Suprapubic skin (tissue), 4 donors: ENCODE data around the gene PARM1. TPM values are rescaled to one million over a fixed set of nuclear protein-coding genes. Genes with fewer than 3 reads are reported as not detected.

Experiments
- DNase-seq, 2 donors: peaks; one replicate each; pipeline ENCODE4 v3.0.0-alpha.2; 2019; ENCODE audit warnings: low spot score in 2 of 2
- H3K27ac ChIP-seq: fragments of 200-600 bp; sonication (generic); one replicate; pipeline ENCODE4 v1.5.1; 2019
- H3K27me3 ChIP-seq: fragments of 200-600 bp; sonication (generic); one replicate; pipeline ENCODE4 v1.5.1; 2019
- H3K36me3 ChIP-seq: fragments of 200-600 bp; sonication (generic); one replicate; pipeline ENCODE4 v1.5.1; 2019
- H3K4me1 ChIP-seq: fragments of 200-600 bp; sonication (generic); one replicate; pipeline ENCODE4 v1.5.1; 2019
- H3K4me3 ChIP-seq: fragments of 200-600 bp; sonication (generic); one replicate; pipeline ENCODE4 v1.5.1; 2019; ENCODE audit warnings: mild to moderate bottlenecking
- H3K9me3 ChIP-seq: fragments of 200-600 bp; sonication (generic); one replicate; pipeline ENCODE4 v1.5.1; 2019
- EP300 ChIP-seq: sonication (generic); formaldehyde crosslinking; IDR thresholded peaks from one replicate; pipeline ENCODE4 v1.6.1; 2017; ENCODE audit warnings: antibody characterized with exemption
- POLR2A ChIP-seq, 2 donors: fragments of 450-650 bp; IDR thresholded peaks; one replicate each; pipeline ENCODE4 v1.6.1; 2017; ENCODE audit warnings: antibody characterized with exemption in 2 of 2, mild to moderate bottlenecking in 2 of 2, moderate library complexity in 2 of 2
- POLR2AphosphoS5 ChIP-seq, 3 donors: sonication (generic); formaldehyde crosslinking; IDR thresholded peaks; one replicate each; pipeline ENCODE4 v1.6.1; 2017; ENCODE audit warnings: antibody characterized with exemption in 3 of 3
- WGBS: methylation state at CpG from one replicate; pipeline ENCODE4 v1.1.5; 2018; 5-methylcytosine and 5-hydroxymethylcytosine counted together
- total RNA-seq, 4 donors: library from RNA; depleted of rRNA; stranded (reverse); fragments of >200 nt; gene quantifications; one replicate each; pipeline ENCODE4 v1.1.0, GENCODE V29; 2016
- TF ChIP-seq, protein P1 (sequence below), 2 donors: fragments of 200-600 bp in 1 of 2; fragments of 450-650 bp in 1 of 2; sonication (generic) in 1 of 2; IDR thresholded peaks; one replicate each; pipeline ENCODE4 v1.5.1; 2016 to 2019; ENCODE audit warnings: antibody characterized with exemption in 2 of 2, mild to moderate bottlenecking in 1 of 2, moderate library complexity in 1 of 2

Gene PARM1
- total RNA-seq, 4 donors from 2014 or later: 13.2 to 27.4 (median 19.1) TPM

DNA sequence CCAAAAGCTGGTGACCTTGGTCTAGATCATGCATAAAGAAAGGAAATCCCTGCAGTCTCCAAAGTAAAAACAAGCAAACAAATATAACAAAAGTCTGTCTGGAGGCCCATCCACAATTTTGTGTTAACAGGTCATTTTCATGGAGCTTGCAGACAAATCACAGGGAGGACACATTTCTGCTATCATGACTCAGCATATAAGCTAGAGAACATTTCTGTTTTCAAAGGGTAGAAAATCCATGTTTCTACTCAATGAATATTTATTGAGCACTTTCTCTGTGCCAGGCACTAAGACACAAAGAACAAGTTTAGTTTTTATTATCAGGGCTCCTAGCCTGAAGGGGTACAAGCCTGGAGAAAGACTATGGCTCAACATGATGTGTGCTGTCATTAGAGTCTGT is 71.1 kb downstream of the PARM1 start:
- no peak overlapping the region for H3K4me3 ChIP-seq
- no peaks in the 10 kb centered on the region for H3K36me3 ChIP-seq
- peaks cover 7% of the 10 kb centered on the region for H3K4me1 ChIP-seq
- no peaks in the 10 kb centered on the region for H3K27me3 ChIP-seq
- no peak for DNase-seq
- TF ChIP-seq EP300: no peak
- TF ChIP-seq POLR2A (IDR thresholded peaks at IDR 0.05): no peak
- TF ChIP-seq, protein P1, sequence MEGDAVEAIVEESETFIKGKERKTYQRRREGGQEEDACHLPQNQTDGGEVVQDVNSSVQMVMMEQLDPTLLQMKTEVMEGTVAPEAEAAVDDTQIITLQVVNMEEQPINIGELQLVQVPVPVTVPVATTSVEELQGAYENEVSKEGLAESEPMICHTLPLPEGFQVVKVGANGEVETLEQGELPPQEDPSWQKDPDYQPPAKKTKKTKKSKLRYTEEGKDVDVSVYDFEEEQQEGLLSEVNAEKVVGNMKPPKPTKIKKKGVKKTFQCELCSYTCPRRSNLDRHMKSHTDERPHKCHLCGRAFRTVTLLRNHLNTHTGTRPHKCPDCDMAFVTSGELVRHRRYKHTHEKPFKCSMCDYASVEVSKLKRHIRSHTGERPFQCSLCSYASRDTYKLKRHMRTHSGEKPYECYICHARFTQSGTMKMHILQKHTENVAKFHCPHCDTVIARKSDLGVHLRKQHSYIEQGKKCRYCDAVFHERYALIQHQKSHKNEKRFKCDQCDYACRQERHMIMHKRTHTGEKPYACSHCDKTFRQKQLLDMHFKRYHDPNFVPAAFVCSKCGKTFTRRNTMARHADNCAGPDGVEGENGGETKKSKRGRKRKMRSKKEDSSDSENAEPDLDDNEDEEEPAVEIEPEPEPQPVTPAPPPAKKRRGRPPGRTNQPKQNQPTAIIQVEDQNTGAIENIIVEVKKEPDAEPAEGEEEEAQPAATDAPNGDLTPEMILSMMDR (IDR thresholded peaks at IDR 0.05): no peak
- no peak for TF ChIP-seq POLR2AphosphoS5 (IDR thresholded peaks at IDR 0.05)
- H3K27ac ChIP-seq: no peak overlapping the region
- peaks cover 5% of the 10 kb centered on the region for H3K9me3 ChIP-seq

DNA sequence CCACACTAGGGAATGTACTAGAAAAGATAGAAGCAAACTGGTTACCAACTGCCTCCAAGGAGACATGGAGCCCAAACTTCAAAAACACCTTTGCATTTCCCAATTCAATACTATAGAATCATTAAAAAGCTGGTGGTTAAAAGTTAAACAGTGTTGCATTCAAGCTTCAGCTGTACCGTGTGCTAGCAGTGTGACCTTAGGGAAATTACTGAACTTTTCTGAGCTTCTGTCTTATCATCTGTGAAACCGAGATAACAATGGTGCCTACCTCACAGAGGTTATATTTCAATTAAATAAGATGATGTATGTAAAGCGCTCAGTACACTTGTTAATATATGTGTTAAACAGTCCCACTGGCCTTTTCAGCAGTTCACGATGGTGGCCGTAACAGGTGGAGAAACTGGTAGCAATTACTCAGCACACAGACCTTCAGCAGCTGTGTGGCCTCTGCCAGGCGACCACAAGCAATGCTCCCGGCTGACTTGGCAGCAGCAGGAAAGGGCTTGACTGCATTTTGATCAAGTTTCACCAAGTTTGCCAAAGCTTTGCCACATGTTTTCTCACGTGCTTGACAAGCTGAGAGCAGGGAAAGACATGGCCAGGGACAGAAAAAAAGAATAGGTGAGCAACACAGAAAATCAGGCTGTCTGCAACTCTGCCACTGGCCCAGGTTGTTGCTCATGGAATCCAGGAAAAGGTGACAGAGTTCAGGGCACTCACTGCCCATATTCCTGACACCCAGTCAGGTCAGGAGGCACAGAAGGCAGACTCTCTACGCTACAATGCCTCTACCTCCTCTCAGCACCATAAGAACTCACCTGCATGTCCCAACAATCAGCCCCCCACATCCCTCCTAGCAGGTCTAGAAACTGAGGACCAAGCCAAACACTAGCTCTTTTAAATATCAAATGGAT is 72.1 kb downstream of the PARM1 start:
- Histone ChIP-seq H3K27ac (no peak overlapping the region), H3K36me3 (no peaks in the 10 kb centered on the region), H3K27me3 (no peaks in the 10 kb centered on the region), H3K4me3 (no peak overlapping the region), H3K4me1 (peaks cover 7% of the 10 kb centered on the region), H3K9me3 (peaks cover 5% of the 10 kb centered on the region)
- TF ChIP-seq EP300: no peak
- TF ChIP-seq, protein P1 (IDR thresholded peaks at IDR 0.05): no peak
- no peak for TF ChIP-seq POLR2AphosphoS5 (IDR thresholded peaks at IDR 0.05)
- no peak for TF ChIP-seq POLR2A (IDR thresholded peaks at IDR 0.05)
- no peak for DNase-seq
- WGBS: 42% methylated on average over 9 of the region's 9 CpGs

DNA sequence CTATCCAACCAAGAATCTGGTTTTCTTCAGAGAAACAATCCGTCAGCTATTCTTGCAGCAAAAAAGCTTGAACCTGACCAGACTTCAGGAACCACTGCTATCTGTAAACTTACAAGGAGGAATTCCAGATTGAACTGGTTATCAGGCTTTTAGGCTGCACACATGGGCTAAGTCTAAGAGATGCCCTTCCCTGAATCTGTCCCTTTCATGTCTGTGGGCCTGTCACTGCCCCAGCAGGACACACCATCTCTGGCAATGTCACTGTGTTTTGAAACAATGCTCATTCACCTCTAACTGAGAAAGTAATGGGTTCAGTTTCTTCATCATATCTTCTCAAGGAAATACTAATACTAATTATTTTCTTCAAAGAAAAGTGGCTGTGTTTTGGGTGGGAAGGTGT is 72.8 kb downstream of the PARM1 start:
- WGBS: 85% methylated on average over 1 of the region's 1 CpG
- no peak for TF ChIP-seq POLR2A (IDR thresholded peaks at IDR 0.05)
- TF ChIP-seq, protein P1 (IDR thresholded peaks at IDR 0.05): no peak
- no peak for TF ChIP-seq POLR2AphosphoS5 (IDR thresholded peaks at IDR 0.05)
- no peak for TF ChIP-seq EP300
- DNase-seq: no peak
- H3K4me3 ChIP-seq: no peak overlapping the region
- peaks cover 7% of the 10 kb centered on the region for H3K4me1 ChIP-seq
- no peak overlapping the region for H3K27ac ChIP-seq
- H3K36me3 ChIP-seq: no peaks in the 10 kb centered on the region
- H3K27me3 ChIP-seq: no peaks in the 10 kb centered on the region
- peaks cover 5% of the 10 kb centered on the region for H3K9me3 ChIP-seq

DNA sequence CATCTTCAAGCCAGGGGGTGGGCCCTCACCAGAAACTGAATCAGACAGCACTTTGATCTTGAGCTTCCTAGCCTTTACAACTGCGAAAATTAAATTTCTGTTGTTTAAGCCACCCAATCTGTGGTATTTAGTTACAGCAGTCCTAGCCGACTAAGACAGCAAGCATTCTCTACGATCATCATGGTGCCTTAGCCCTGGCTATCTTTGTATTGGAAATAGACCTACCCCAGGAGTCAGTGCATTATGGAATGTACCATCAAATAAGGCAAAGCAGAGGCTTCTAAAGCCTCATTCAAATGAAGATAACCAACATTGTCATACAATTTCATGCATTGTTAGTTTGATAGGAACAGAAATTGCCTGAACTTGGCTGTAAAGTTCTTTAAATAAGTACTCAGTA is 75.0 kb downstream of the PARM1 start:
- WGBS: 83% methylated on average over 3 of the region's 3 CpGs
- no peak for DNase-seq
- Histone ChIP-seq H3K4me1 (peaks cover 7% of the 10 kb centered on the region), H3K36me3 (no peaks in the 10 kb centered on the region), H3K9me3 (peaks cover 5% of the 10 kb centered on the region), H3K27me3 (no peaks in the 10 kb centered on the region), H3K4me3 (no peak overlapping the region), H3K27ac (no peak overlapping the region)
- TF ChIP-seq POLR2AphosphoS5 (IDR thresholded peaks at IDR 0.05) (no peak), POLR2A (IDR thresholded peaks at IDR 0.05) (no peak), EP300 (no peak)
- TF ChIP-seq, protein P1 (IDR thresholded peaks at IDR 0.05): no peak

DNA sequence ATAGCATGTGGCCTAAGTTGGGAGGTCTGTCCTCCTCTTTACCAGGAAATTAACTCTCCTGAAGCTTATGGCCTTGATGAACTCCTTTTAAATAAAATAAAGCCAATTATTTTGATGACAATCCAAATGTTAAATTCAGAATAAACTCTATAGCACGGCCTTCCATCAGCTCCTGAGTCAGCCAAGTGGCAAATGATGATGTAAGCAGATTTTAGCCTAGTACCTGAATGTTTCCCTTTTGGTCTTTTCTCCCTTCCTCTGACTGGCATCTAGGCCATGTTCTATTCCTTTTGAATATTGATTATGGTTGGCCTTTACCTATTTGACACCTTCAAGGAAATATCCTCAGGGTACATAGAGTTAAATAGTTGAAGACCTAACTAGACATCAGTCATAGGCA is 76.2 kb downstream of the PARM1 start:
- Histone ChIP-seq H3K36me3 (peaks cover 4% of the 10 kb centered on the region), H3K4me1 (peaks cover 7% of the 10 kb centered on the region), H3K27me3 (no peaks in the 10 kb centered on the region), H3K9me3 (peaks cover 5% of the 10 kb centered on the region), H3K27ac (no peak overlapping the region), H3K4me3 (no peak overlapping the region)
- TF ChIP-seq EP300: no peak
- TF ChIP-seq, protein P1 (IDR thresholded peaks at IDR 0.05): no peak
- no peak for TF ChIP-seq POLR2A (IDR thresholded peaks at IDR 0.05)
- TF ChIP-seq POLR2AphosphoS5 (IDR thresholded peaks at IDR 0.05): no peak
- 78% methylated on average over 1 of the region's 1 CpG for WGBS
- DNase-seq: no peak
